IPS-20b (cell line): ENCODE measurements around the gene ELOA.

ENCODE experiments used
- H3K27ac ChIP-seq: one replicate; pipeline ENCODE4 v1.5.1; 2013; ENCODE audit warnings: low read length
- H3K27me3 ChIP-seq: 2 replicates; pipeline ENCODE4 v1.6.1; 2013; ENCODE audit warnings: mild to moderate bottlenecking, low read length, inconsistent platforms; ENCODE audit not compliant: insufficient read depth
- H3K36me3 ChIP-seq: 2 replicates; pipeline ENCODE4 v1.6.1; 2013; ENCODE audit warnings: low read depth, mild to moderate bottlenecking, inconsistent platforms, low read length, moderate library complexity; ENCODE audit not compliant: insufficient read depth
- H3K4me1 ChIP-seq: 2 replicates; pipeline ENCODE4 v1.6.1; 2013; ENCODE audit warnings: mild to moderate bottlenecking, control low read depth, inconsistent platforms, low read length, moderate library complexity; ENCODE audit not compliant: insufficient read depth
- H3K4me3 ChIP-seq: 2 replicates; pipeline ENCODE4 v1.5.1; 2013; ENCODE audit warnings: mild to moderate bottlenecking, low read length, inconsistent platforms
- H3K9ac ChIP-seq: 2 replicates; pipeline ENCODE4 v1.6.1; 2013; ENCODE audit warnings: low read depth, mild to moderate bottlenecking, inconsistent platforms, low read length, moderate library complexity
- H3K9me3 ChIP-seq: 2 replicates; pipeline ENCODE4 v1.6.1; 2013; ENCODE audit warnings: mild to moderate bottlenecking, low read depth, low read length, inconsistent platforms; ENCODE audit not compliant: insufficient read depth

The ELOA gene

DNA sequence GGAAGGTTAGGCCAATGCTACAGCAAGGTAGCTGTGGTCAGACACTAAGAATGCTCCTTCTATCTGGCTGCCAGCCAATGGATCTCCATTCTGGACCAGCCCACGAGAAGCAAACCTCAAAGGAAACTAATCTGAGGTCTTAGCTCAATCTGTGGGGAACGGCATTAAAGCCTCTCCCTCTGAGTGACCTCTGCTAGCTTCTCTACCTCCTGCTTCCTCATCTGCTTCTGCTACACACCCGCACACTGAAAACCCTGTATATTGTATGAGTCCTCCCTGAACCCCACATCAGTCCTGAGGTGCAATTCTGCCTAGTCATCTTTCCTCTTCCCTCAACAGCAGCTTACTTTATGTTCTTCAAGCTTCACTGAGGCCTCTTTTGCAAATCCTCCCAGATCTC is 64.2 kb downstream of the ELOA start:
- Histone ChIP-seq H3K27me3 (peaks cover 1% of the 10 kb centered on the region; the same call in 1 of the 2 replicates), H3K36me3 (no peaks in the 10 kb centered on the region), H3K27ac (no peak overlapping the region), H3K4me1 (peaks cover 4% of the 10 kb centered on the region; the same call in 1 of the 2 replicates), H3K9ac (no peak overlapping the region), H3K9me3 (no peaks in the 10 kb centered on the region), H3K4me3 (no peak overlapping the region)

DNA sequence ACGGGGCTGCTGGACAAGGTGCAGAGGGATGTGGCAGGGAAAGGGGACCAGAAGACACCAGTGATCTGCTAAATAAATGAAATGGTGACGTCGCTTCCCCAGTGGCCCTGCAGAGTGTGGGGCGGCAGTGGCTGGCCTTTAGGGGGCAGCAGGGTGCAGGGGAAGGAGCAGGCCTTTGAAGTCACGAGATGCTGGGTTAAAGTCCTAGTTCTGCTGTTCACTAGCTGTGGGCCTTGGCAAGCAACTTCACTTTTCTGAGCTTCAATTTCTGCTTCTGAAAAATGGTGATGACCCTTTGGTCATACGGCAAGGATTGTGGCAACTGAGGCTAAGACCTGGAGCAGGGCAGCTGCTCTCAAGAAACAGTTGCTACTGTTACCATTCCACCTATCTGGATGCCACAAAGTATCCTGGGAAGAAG is 66.5 kb downstream of the ELOA start:
- no peaks in the 10 kb centered on the region for H3K27me3 ChIP-seq
- H3K36me3 ChIP-seq = no peaks in the 10 kb centered on the region
- H3K27ac ChIP-seq = no peak overlapping the region
- H3K4me3 ChIP-seq = no peak overlapping the region
- no peak overlapping the region for H3K9ac ChIP-seq
- H3K4me1 ChIP-seq = peaks cover 4% of the 10 kb centered on the region; the same call in 1 of the 2 replicates
- no peaks in the 10 kb centered on the region for H3K9me3 ChIP-seq

DNA sequence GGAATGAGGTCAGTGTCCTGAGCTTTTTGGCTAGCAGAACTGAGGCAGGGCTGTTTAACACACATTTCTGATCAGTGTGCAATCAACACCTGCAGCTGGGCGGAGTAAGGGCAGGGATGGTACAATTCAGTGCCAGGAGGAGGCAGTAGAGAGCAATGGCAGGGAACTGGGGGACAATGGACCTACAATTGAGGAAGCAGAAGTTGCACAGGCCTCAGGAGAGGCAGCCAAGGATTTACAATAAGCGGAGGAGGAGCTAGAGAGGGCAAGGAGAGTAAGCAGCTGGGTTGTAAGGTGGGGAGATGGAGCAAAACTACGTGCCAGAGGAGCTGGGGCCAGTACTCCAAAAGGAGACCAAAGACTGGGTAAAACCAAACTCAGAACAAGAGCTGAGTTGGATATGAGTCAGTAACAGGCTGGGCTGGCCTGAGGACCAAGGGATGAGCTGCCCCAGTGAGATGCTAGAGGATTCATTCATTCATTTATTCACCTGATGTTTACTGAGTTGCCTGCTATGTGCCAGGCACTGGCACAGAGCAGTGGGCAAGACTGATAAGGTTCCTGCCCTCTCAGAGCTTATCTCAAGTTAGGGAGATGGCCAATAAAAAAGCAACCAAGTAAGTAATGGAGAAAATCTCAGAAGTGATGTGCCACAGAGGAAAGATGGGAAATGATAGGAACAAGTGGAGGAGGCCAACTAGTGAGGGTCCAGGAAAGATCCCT is 67.7 kb downstream of the ELOA start:
- Histone ChIP-seq H3K4me1 (peaks cover 4% of the 10 kb centered on the region; the same call in 1 of the 2 replicates), H3K36me3 (no peaks in the 10 kb centered on the region), H3K27me3 (no peaks in the 10 kb centered on the region), H3K9ac (no peak overlapping the region), H3K27ac (peak overlapping the region; percentile 3), H3K4me3 (no peak overlapping the region), H3K9me3 (no peaks in the 10 kb centered on the region)
